ENCODE results near the gene TOP2A. TPM values are rescaled to one million over a fixed set of nuclear protein-coding genes. Genes with fewer than 3 reads are reported as not detected.

The TOP2A gene
- total and polyA plus RNA-seq, 5 donors from 2014 or later: 2.1 to 13.2 (median 2.9) TPM

- H3K27ac Mint-ChIP-seq: peak overlapping the region in 1 of 3 donors; percentile 69
- Histone ChIP-seq H3K36me3 (ENCODE audit: control insufficient read depth, insufficient read depth, low read length) (peaks cover 57% of the 10 kb centered on the region), H3K27me3 (ENCODE audit: control insufficient read depth, insufficient read depth, low read length) (no peaks in the 10 kb centered on the region), H3K4me3 (ENCODE audit: low read depth, low read length) (no peak overlapping the region), H3K27ac (ENCODE audit: insufficient read depth, low read length, poor library complexity, severe bottlenecking) (no peak overlapping the region), H3K4me1 (ENCODE audit: control insufficient read depth, insufficient read depth, low read length, poor library complexity, severe bottlenecking) (peaks cover 27% of the 10 kb centered on the region), H3K9me3 (ENCODE audit: control insufficient read depth in 2 of 2, low read length in 2 of 2) (no peaks in the 10 kb centered on the region)
- peaks cover 0 to 46% (median 21%) of the 10 kb centered on the region in 4 donors for H3K4me1 Mint-ChIP-seq
- no peaks in the 10 kb centered on the region for H3K27me3 Mint-ChIP-seq
- H3K36me3 Mint-ChIP-seq: peaks cover 18% of the 10 kb centered on the region
- H3K4me3 Mint-ChIP-seq: no peak overlapping the region
- no peak for ATAC-seq (ENCODE audit: low read depth in 2 of 2)
- no peak for DNase-seq
- no peaks in the 10 kb centered on the region for H3K9me3 Mint-ChIP-seq
Observed at GRCh38 chr17:40351359-40352236, 66.1 kb downstream of the TOP2A start.

- peaks cover 34% of the 10 kb centered on the region for H3K4me1 ChIP-seq (ENCODE audit: control insufficient read depth, insufficient read depth, low read length, poor library complexity, severe bottlenecking)
- H3K9me3 Mint-ChIP-seq: no peaks in the 10 kb centered on the region
- H3K9me3 ChIP-seq (ENCODE audit: control insufficient read depth in 2 of 2, low read length in 2 of 2): no peaks in the 10 kb centered on the region
- no peak for ATAC-seq (ENCODE audit: low read depth in 2 of 2)
- H3K27ac Mint-ChIP-seq: no peak overlapping the region
- H3K4me1 Mint-ChIP-seq: peaks cover 0 to 54% (median 26%) of the 10 kb centered on the region in 4 donors
- peaks cover 50% of the 10 kb centered on the region for H3K36me3 ChIP-seq (ENCODE audit: control insufficient read depth, insufficient read depth, low read length)
- peak overlapping the region in 1 of 4 donors; percentile 7 for H3K4me3 Mint-ChIP-seq
- peak overlapping the region; percentile 49 for H3K27ac ChIP-seq (ENCODE audit: insufficient read depth, low read length, poor library complexity, severe bottlenecking)
- H3K27me3 ChIP-seq (ENCODE audit: control insufficient read depth, insufficient read depth, low read length): no peaks in the 10 kb centered on the region
- no peaks in the 10 kb centered on the region for H3K27me3 Mint-ChIP-seq
- no peak for DNase-seq
- no peak overlapping the region for H3K4me3 ChIP-seq (ENCODE audit: low read depth, low read length)
- peaks cover 18% of the 10 kb centered on the region for H3K36me3 Mint-ChIP-seq
Observed at GRCh38 chr17:40350689-40351358, 66.9 kb downstream of the TOP2A start.

GRCh38 chr17:40349895-40350688 is 67.6 kb downstream of the TOP2A start:
- H3K9me3 ChIP-seq (ENCODE audit: control insufficient read depth in 2 of 2, low read length in 2 of 2): no peaks in the 10 kb centered on the region
- H3K36me3 ChIP-seq (ENCODE audit: control insufficient read depth, insufficient read depth, low read length): peaks cover 44% of the 10 kb centered on the region
- peaks cover 41% of the 10 kb centered on the region for H3K4me1 ChIP-seq (ENCODE audit: control insufficient read depth, insufficient read depth, low read length, poor library complexity, severe bottlenecking)
- peak overlapping the region in 3 of 4 donors; percentile 7 to 31 (median 19) for H3K4me3 Mint-ChIP-seq
- no peak for DNase-seq
- ATAC-seq (ENCODE audit: low read depth in 2 of 2): no peak
- H3K27ac ChIP-seq (ENCODE audit: insufficient read depth, low read length, poor library complexity, severe bottlenecking): peak overlapping the region; percentile 49
- H3K27me3 Mint-ChIP-seq: no peaks in the 10 kb centered on the region
- no peaks in the 10 kb centered on the region for H3K27me3 ChIP-seq (ENCODE audit: control insufficient read depth, insufficient read depth, low read length)
- peaks cover 0 to 59% (median 28%) of the 10 kb centered on the region in 4 donors for H3K4me1 Mint-ChIP-seq
- H3K36me3 Mint-ChIP-seq: peaks cover 14% of the 10 kb centered on the region
- H3K27ac Mint-ChIP-seq: peak overlapping the region in 2 of 3 donors; percentile 74 to 84
- H3K9me3 Mint-ChIP-seq: no peaks in the 10 kb centered on the region
- no peak overlapping the region for H3K4me3 ChIP-seq (ENCODE audit: low read depth, low read length)

- Mint-ChIP-seq H3K36me3 (peaks cover 14% of the 10 kb centered on the region), H3K27me3 (no peaks in the 10 kb centered on the region), H3K27ac (peak overlapping the region in 1 of 3 donors; percentile 87), H3K4me1 (peaks cover 0 to 65% (median 32%) of the 10 kb centered on the region in 4 donors), H3K4me3 (peak overlapping the region in 3 of 4 donors; percentile 19 to 81 (median 31)), H3K9me3 (no peaks in the 10 kb centered on the region)
- Histone ChIP-seq H3K4me3 (ENCODE audit: low read depth, low read length) (no peak overlapping the region), H3K27me3 (ENCODE audit: control insufficient read depth, insufficient read depth, low read length) (no peaks in the 10 kb centered on the region), H3K27ac (ENCODE audit: insufficient read depth, low read length, poor library complexity, severe bottlenecking) (peak overlapping the region; percentile 37), H3K36me3 (ENCODE audit: control insufficient read depth, insufficient read depth, low read length) (peaks cover 41% of the 10 kb centered on the region), H3K4me1 (ENCODE audit: control insufficient read depth, insufficient read depth, low read length, poor library complexity, severe bottlenecking) (peaks cover 44% of the 10 kb centered on the region), H3K9me3 (ENCODE audit: control insufficient read depth in 2 of 2, low read length in 2 of 2) (no peaks in the 10 kb centered on the region)
- ATAC-seq (ENCODE audit: low read depth in 2 of 2): no peak
- DNase-seq: no peak
Observed at GRCh38 chr17:40349477-40349894, 68.2 kb downstream of the TOP2A start.

GRCh38 chr17:40348562-40349476 is 68.9 kb downstream of the TOP2A start:
- Mint-ChIP-seq H3K9me3 (no peaks in the 10 kb centered on the region), H3K4me1 (peaks cover 0 to 72% (median 37%) of the 10 kb centered on the region in 4 donors), H3K36me3 (peaks cover 14% of the 10 kb centered on the region), H3K27me3 (no peaks in the 10 kb centered on the region), H3K27ac (peak overlapping the region in 2 of 3 donors; percentile 87 to 89), H3K4me3 (peak overlapping the region in 2 of 4 donors; percentile 81 to 87)
- Histone ChIP-seq H3K36me3 (ENCODE audit: control insufficient read depth, insufficient read depth, low read length) (peaks cover 37% of the 10 kb centered on the region), H3K9me3 (ENCODE audit: control insufficient read depth in 2 of 2, low read length in 2 of 2) (no peaks in the 10 kb centered on the region), H3K4me1 (ENCODE audit: control insufficient read depth, insufficient read depth, low read length, poor library complexity, severe bottlenecking) (peaks cover 50% of the 10 kb centered on the region), H3K4me3 (ENCODE audit: low read depth, low read length) (no peak overlapping the region), H3K27ac (ENCODE audit: insufficient read depth, low read length, poor library complexity, severe bottlenecking) (peak overlapping the region; percentile 37), H3K27me3 (ENCODE audit: control insufficient read depth, insufficient read depth, low read length) (no peaks in the 10 kb centered on the region)
- no peak for DNase-seq
- no peak for ATAC-seq (ENCODE audit: low read depth in 2 of 2)

GRCh38 chr17:40348136-40348504 is 69.6 kb downstream of the TOP2A start:
- Histone ChIP-seq H3K4me1 (ENCODE audit: control insufficient read depth, insufficient read depth, low read length, poor library complexity, severe bottlenecking) (peaks cover 57% of the 10 kb centered on the region), H3K36me3 (ENCODE audit: control insufficient read depth, insufficient read depth, low read length) (peaks cover 35% of the 10 kb centered on the region), H3K9me3 (ENCODE audit: control insufficient read depth in 2 of 2, low read length in 2 of 2) (no peaks in the 10 kb centered on the region), H3K4me3 (ENCODE audit: low read depth, low read length) (peak overlapping the region; percentile 26), H3K27ac (ENCODE audit: insufficient read depth, low read length, poor library complexity, severe bottlenecking) (peak overlapping the region; percentile 65), H3K27me3 (ENCODE audit: control insufficient read depth, insufficient read depth, low read length) (no peaks in the 10 kb centered on the region)
- no peaks in the 10 kb centered on the region for H3K9me3 Mint-ChIP-seq
- DNase-seq (no peak), ATAC-seq (ENCODE audit: low read depth in 2 of 2) (no peak)
- H3K4me1 Mint-ChIP-seq: peaks cover 0 to 77% (median 40%) of the 10 kb centered on the region in 4 donors
- no peaks in the 10 kb centered on the region for H3K27me3 Mint-ChIP-seq
- peaks cover 14% of the 10 kb centered on the region for H3K36me3 Mint-ChIP-seq
- H3K4me3 Mint-ChIP-seq: peak overlapping the region; percentile 65 to 87 (median 82)
- H3K27ac Mint-ChIP-seq: peak overlapping the region; percentile 77 to 91 (median 87)
